Right lobe of liver (tissue), 6 donors: ENCODE data around the gene DNLZ. TPM values are rescaled to one million over a fixed set of nuclear protein-coding genes. Genes with fewer than 3 reads are reported as not detected.
A peak's percentile ranks its signal among the peaks of the same experiment; 100 is the strongest.

ENCODE experiments used
- ATAC-seq, 4 donors: fragments of 200-7000 bp; cut with Tn5 transposase; one replicate each; pipeline ENCODE4 v1.9.1; 2020; ENCODE audit warnings: mild to moderate bottlenecking in 4 of 4, moderate library complexity in 4 of 4
- DNase-seq, 3 donors: peaks; one replicate each; pipeline ENCODE4 v3.0.0-alpha.2; 2020
- H3K27ac ChIP-seq, 3 donors: fragments of 200-600 bp; one replicate each; pipeline ENCODE4 v1.8.0; 2022
- H3K27me3 ChIP-seq, 2 donors: fragments of 200-600 bp; one replicate each; pipeline ENCODE4 v1.8.0; 2022
- H3K36me3 ChIP-seq, 4 donors: fragments of 200-600 bp; sonication (generic) in 1 of 4; one replicate each; pipeline versions ENCODE4 v1.5.1 to v1.8.0; 2017 to 2022; ENCODE audit warnings: control low read depth in 1 of 4
- H3K4me1 ChIP-seq, 4 donors: fragments of 200-600 bp; sonication (generic) in 1 of 4; one replicate each; pipeline versions ENCODE4 v1.5.1 to v1.8.0; 2017 to 2022; ENCODE audit warnings: control low read depth in 1 of 4
- H3K4me3 ChIP-seq, 3 donors: fragments of 200-600 bp; one replicate each; pipeline ENCODE4 v1.8.0; 2022
- H3K9me3 ChIP-seq, 4 donors: fragments of 200-600 bp; sonication (generic) in 1 of 4; one replicate each; pipeline versions ENCODE4 v1.5.1 to v1.8.0; 2017 to 2022; ENCODE audit warnings: control low read depth in 1 of 4
- POLR2A ChIP-seq: fragments of 450-650 bp; IDR thresholded peaks from one replicate; pipeline ENCODE4 v1.6.1; 2017; ENCODE audit warnings: antibody characterized with exemption, mild to moderate bottlenecking
- WGBS: methylation state at CpG from one replicate; pipeline ENCODE4 v1.1.6; 2018; ENCODE audit warnings: low coverage, low lambda C conversion rate; ENCODE audit not compliant: insufficient coverage; ENCODE audit errors: missing lambda C conversion rate; 5-methylcytosine and 5-hydroxymethylcytosine counted together
- intact Hi-C, 2 donors: fragments of 100-400 bp; cut with DNase I; formaldehyde crosslinking; loops; one replicate each; pipeline versions ENCODE4 v1.11.2 to v1.14.1; 2022
- total RNA-seq, 6 experiments: library from RNA; depleted of rRNA in 2 of 6; stranded (reverse); fragments of >200 nt in 2 of 6; fragmentation: NEBNext Ultra II Directional in 3 of 6; extraction: Animal tissue kit (Norgen Biotek cat#: 25700) in 3 of 6; gene quantifications; one replicate each; pipeline versions ENCODE4 v1.1.0 to v1.2.4, GENCODE V29; 2016 to 2023
- TF ChIP-seq, protein P1 (sequence below), 4 donors: fragments of 200-600 bp in 3 of 4; fragments of 450-650 bp in 1 of 4; IDR thresholded peaks; one replicate each; pipeline versions ENCODE4 v1.5.1 to v1.8.0; 2016 to 2022; ENCODE audit warnings: antibody characterized with exemption in 4 of 4, mild to moderate bottlenecking in 2 of 4
- donor health status: DM: no; HTN: yes; CAD: no.
- donor health status: DM: no; HTN: no; CAD: no.
- donor health status: DM: no; HTN: no; CAD: no.
- donor health status: DM: no; HTN: yes; CAD: no.
- donor health status: DM: no; HTN: yes; CAD: no.

DNLZ gene
- total RNA-seq, 6 experiments from 2014 or later, result 5.0 to 26.0 (median 10.4) TPM

DNA sequence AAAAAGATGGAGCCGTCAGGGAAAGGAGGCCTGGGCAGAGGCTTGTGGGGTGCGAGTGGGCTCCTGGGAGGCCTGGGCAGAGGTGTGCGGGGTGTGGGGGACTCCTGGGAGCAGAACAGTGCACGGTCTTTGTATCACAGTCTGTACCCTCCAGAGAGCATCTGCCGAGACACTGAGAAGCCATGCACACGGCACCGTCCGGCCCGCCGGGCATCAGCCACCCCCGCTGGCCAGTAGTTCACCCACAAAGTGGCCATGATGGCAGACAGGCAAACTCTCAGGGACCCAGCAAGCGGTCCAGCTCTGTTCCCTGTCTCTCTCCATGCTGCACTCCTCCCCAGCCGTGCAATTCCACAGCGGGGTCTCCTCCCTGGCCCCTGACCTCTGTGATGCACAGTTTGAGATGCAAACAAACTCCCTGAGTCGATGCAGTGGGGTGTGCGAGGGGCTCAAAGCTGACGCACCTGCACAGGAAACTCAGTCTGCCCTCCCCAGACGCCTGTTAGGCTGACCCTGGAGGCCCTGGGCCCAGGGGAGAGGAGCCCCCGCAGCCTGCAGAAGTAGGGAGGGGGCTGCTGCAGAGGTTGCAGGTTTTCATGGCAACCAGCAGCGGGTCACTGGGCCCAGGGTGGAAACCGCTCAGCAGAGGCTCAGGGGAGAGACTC is 45.3 kb downstream of the DNLZ start:
- Histone ChIP-seq H3K27ac (no peak overlapping the region), H3K4me1 (no peaks in the 10 kb centered on the region), H3K36me3 (no peaks in the 10 kb centered on the region), H3K4me3 (no peak overlapping the region), H3K9me3 (peaks cover 0 to 4% (median 0%) of the 10 kb centered on the region in 4 donors), H3K27me3 (no peaks in the 10 kb centered on the region)
- ATAC-seq, result no peak
- intact Hi-C loops, result no loop called here
- WGBS, result 87% methylated on average over 4 of the region's 21 CpGs
- no peak for TF ChIP-seq POLR2A
- TF ChIP-seq, protein P1, sequence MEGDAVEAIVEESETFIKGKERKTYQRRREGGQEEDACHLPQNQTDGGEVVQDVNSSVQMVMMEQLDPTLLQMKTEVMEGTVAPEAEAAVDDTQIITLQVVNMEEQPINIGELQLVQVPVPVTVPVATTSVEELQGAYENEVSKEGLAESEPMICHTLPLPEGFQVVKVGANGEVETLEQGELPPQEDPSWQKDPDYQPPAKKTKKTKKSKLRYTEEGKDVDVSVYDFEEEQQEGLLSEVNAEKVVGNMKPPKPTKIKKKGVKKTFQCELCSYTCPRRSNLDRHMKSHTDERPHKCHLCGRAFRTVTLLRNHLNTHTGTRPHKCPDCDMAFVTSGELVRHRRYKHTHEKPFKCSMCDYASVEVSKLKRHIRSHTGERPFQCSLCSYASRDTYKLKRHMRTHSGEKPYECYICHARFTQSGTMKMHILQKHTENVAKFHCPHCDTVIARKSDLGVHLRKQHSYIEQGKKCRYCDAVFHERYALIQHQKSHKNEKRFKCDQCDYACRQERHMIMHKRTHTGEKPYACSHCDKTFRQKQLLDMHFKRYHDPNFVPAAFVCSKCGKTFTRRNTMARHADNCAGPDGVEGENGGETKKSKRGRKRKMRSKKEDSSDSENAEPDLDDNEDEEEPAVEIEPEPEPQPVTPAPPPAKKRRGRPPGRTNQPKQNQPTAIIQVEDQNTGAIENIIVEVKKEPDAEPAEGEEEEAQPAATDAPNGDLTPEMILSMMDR (IDR thresholded peaks at IDR 0.05), result no peak
- no peak for DNase-seq

GRCh38 chr9:136317695-136318094 is 45.8 kb downstream of the DNLZ start:
- WGBS, result 81% methylated on average over 6 of the region's 16 CpGs
- intact Hi-C loops, result no loop called here

DNA sequence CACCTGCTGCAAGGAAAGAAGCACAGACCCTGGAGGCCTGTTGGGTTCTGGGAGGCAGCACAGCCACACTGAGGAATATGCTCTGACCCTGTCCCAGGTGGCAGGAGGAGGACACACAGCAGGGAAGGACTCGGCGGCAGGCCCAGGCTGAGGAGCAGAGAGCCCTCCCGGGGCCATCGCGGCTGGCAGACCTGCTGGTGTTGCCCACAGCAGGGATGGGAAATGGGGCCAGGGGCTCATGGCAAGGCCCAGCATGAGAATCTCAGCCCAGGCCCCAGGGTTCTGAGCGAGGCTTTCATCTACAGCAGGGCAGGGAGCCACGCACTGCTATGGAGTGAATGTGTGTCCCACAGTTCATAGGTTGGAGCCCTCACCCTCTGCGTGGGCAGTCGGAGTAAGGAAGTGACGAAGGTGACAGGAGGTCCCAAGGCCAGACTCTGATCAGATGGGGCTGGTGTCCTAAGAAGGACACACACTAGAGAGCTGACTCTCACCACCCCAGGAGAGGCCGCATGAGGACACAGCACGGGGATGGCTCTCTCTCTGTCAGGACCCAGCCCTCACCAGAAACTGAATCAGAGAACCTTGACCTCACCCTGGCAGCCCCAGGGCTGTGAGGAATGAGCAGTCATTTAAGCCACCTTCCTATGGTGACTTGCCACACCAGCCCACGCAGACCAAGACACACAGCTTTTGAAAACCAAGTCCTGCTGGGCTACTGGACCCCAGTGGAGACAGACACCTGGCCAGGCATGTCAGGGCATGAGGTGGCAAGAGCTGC is 46.5 kb downstream of the DNLZ start:
- no peak for TF ChIP-seq POLR2A
- TF ChIP-seq, protein P1 (IDR thresholded peaks at IDR 0.05), result no peak
- no peak overlapping the region for H3K27ac ChIP-seq
- DNase-seq (no peak), ATAC-seq (peak in 2 of 4 donors; percentile 4 to 55)
- intact Hi-C loops, result no loop called here
- no peaks in the 10 kb centered on the region for H3K27me3 ChIP-seq
- H3K36me3 ChIP-seq, result no peaks in the 10 kb centered on the region
- no peaks in the 10 kb centered on the region for H3K4me1 ChIP-seq
- WGBS, result no CpG with 5 or more reads among the region's 13 CpGs
- no peak overlapping the region for H3K4me3 ChIP-seq
- peaks cover 0 to 4% (median 0%) of the 10 kb centered on the region in 4 donors for H3K9me3 ChIP-seq

More at GRCh38 chr9:136317695-136318094, 45.8 kb downstream of the DNLZ start:
- H3K4me3 ChIP-seq, result no peak overlapping the region
- DNase-seq (no peak), ATAC-seq (no peak)
- no peaks in the 10 kb centered on the region for H3K4me1 ChIP-seq
- H3K27ac ChIP-seq, result no peak overlapping the region
- no peaks in the 10 kb centered on the region for H3K27me3 ChIP-seq
- no peaks in the 10 kb centered on the region for H3K36me3 ChIP-seq
- TF ChIP-seq POLR2A, result no peak
- TF ChIP-seq, protein P1 (IDR thresholded peaks at IDR 0.05), result no peak
- H3K9me3 ChIP-seq, result peaks cover 0 to 4% (median 0%) of the 10 kb centered on the region in 4 donors

- H3K4me3 ChIP-seq, result no peak overlapping the region
- H3K36me3 ChIP-seq, result no peaks in the 10 kb centered on the region
- 88% methylated on average over 7 of the region's 23 CpGs for WGBS
- DNase-seq, result no peak
- no peak overlapping the region for H3K27ac ChIP-seq
- intact Hi-C loops, result no loop called here
- TF ChIP-seq POLR2A, result no peak
- TF ChIP-seq, protein P1 (IDR thresholded peaks at IDR 0.05), result no peak
- ATAC-seq, result no peak
- H3K27me3 ChIP-seq, result no peaks in the 10 kb centered on the region
- no peaks in the 10 kb centered on the region for H3K4me1 ChIP-seq
- peaks cover 0 to 4% (median 0%) of the 10 kb centered on the region in 4 donors for H3K9me3 ChIP-seq
These were observed 47.2 kb downstream of the DNLZ start for GRCh38 chr9:136316271-136316751.
